Fibroblast of upper back skin (primary cell): ENCODE data around the gene ALG13.
A peak's percentile ranks its signal among the peaks of the same experiment; 100 is the strongest.
"Not testable (repeated sequence)": the region's sequence is repeated elsewhere in the genome, so short reads cannot be mapped to it uniquely, and the experiment has no call there.

Experiments used
- DNase-seq: peaks from one replicate; pipeline ENCODE4 v3.0.0-alpha.2; 2013

The ALG13 gene

GRCh38 chrX:111680988-111681779 lies at the start of gene ALG13:
ALG13 (plus strand) TSS chrX:111681170; CDS start chrX:111681219, 49 bp downstream.
- peak; percentile 90 for DNase-seq

GRCh38 chrX:111634823-111635729 lies 45.9 kb upstream of the ALG13 start:
- no peak for DNase-seq

- no peak for DNase-seq
Observed at GRCh38 chrX:111641969-111642368, 39.0 kb upstream of the ALG13 start.

DNA sequence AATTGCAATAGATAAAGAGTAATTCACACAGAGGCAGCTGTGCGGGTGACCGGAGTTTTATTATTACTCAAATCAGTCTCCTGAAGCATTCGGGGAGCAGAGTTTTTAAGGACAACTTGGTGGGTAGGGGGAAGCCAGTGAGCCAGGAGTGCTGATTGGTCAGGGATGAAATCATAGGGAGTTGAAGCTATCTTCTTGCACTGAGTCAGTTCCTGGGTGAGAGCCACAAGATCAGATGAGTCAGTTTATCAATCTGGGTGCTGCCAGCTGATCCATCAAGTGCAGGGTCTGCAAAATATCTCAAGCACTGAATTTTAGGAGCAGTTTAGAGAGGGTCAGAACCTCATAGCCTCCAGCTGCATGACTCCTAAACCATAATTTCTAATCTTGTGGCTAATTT lies 35.8 kb upstream of the ALG13 start:
- not testable (repeated sequence) for DNase-seq

- no peak for DNase-seq
Observed at GRCh38 chrX:111645607-111646006, 35.4 kb upstream of the ALG13 start.

GRCh38 chrX:111646515-111646914 lies 34.5 kb upstream of the ALG13 start:
- no peak for DNase-seq

GRCh38 chrX:111648802-111649201 lies 32.2 kb upstream of the ALG13 start:
- DNase-seq, result no peak

GRCh38 chrX:111649638-111650037 lies 31.3 kb upstream of the ALG13 start:
- no peak for DNase-seq

DNA sequence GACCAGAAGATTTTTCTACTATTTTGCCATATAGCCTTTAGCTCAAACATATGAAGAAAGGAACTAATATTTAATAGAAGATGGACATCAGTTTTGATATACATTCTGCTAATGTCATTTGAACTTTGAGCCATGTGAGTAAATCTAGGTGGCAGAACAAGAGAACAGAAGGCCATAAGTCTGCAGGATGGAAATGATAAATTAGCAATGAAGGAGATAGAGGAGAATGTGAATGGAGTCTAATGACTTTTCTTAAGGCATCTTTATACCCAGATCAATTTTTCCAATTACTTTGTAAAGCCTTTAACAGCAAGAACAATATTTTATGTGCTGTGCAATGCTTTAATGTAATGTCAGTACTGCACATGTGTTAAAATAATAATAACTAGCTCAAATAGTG lies 30.1 kb upstream of the ALG13 start:
- DNase-seq, result no peak

DNA sequence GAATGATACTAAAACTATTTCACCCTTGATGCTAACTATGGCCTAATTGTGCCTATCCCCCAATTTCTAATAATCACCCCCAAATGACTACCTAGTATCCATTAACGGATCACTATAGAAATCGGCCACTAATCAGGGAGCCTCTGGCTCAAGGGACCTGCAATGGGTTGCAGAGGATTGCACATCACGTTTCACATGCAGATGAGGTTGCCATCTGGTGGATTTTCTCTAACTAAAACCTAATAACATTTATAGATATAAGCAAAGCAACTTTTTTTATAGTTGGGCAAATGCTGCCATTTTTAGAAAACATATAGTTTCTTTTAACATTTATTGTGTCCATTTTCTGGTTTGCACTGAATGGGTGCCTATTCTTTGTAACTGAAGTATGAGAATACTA lies 28.3 kb upstream of the ALG13 start:
- no peak for DNase-seq

DNA sequence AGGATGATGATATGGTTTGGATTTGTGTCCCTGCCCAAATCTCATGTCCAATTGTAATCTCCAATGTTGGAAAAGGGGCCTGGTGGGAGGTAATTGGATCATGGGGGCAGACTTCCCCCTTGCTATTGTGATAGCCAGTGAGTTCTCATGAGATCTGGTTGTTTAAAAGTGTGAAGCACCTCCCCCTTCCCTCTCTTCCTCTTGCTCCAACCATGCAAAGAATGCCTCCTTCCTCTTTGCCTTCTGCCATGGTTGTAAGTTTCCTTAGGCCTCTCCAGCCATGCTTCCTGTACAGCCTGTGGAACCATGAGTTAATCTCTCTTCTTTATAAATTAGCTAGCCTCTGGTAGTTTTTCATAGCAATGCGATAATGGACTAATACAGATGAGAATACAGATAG lies 19.7 kb upstream of the ALG13 start:
- no peak for DNase-seq

- no peak for DNase-seq
Observed at GRCh38 chrX:111662292-111662691, 18.7 kb upstream of the ALG13 start.

DNA sequence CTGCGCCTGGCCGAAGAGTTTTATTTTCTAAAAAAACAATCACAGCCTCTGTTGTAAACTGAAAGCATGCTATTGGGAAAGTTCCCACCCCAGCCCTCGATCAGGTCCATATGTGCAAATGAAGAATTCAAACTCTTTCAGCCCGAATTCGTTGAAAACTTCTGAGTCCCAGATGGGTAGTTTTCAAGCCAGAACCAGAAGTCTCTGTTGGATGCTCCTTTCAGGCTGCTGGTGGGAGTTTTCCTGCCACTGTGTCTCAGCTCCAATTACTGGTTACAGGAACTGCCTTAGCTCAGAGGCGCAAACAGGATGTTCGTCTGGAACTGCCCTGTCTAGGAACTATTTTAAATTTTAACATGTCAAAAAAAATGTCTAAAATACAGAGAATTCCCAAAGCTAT lies 9.3 kb upstream of the ALG13 start:
- DNase-seq, result no peak

- no peak for DNase-seq
Observed at GRCh38 chrX:111687305-111687704, 6.3 kb downstream of the ALG13 start.

- DNase-seq, result no peak
Observed at GRCh38 chrX:111695297-111695880, 14.4 kb downstream of the ALG13 start.

GRCh38 chrX:111719426-111720210 lies 38.6 kb downstream of the ALG13 start:
- peak; percentile 1 for DNase-seq

DNA sequence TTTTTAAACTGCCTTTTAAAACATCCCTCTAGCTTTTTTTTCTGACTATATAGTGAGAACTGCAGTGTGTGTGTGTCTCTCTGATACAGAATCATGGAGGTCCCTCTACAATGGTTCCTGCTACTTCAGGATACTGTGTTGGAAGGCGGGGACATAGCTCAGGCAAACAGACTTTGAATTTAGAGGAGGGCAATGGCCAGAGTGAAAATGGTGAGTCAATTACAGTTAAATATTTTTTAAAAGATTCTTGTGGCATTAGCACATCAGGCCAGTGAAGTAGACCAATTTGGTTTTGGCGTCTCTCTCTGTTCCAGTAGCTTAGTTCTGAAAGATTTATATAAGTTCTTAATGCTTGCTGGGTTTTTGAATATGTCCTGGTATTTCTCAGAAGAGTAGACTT lies 47.1 kb downstream of the ALG13 start:
- DNase-seq, result peak; percentile 29

- no peak for DNase-seq
Observed at GRCh38 chrX:111731351-111731750, 50.4 kb downstream of the ALG13 start.

- no peak for DNase-seq
Observed at GRCh38 chrX:111736571-111736970, 55.6 kb downstream of the ALG13 start.

DNA sequence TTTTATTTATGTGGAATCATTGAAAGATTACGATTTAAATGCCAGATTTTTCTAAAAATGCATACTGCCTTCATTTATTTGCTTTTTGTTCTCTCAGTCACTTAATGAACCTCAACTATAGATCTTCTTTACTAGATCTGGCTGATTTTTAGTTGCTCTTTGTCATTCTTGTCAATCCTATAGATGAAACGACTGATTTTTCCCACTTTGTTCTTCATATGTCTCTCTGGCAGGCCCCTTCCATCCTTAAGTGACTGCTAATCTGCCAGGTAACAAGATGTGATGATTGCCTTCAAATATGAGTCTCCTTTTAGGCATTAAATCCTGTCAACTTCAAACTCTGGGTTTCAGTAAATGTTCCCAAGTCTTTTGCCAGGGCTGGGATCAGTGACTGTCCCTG lies 61.0 kb downstream of the ALG13 start:
- no peak for DNase-seq

DNA sequence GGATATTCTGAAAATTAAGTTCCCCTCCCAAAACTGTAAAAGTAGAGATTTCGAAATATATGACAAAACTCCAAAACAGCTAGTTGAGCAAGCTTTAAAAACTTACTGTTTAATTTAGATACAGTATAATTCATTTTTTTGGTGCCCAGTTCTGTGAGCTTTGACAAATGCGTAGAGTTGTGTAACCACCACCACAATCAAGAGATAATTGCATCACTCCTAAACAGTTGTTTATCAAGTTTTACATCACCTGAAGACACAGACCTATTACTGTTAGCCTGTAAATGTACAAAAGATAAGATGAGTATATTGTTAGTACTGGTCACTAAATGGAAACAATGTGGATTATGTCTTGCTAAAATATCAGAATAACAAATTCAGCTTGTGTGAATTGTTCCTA lies 62.3 kb downstream of the ALG13 start:
- DNase-seq, result no peak

GRCh38 chrX:111756486-111756885 lies 75.5 kb downstream of the ALG13 start:
- DNase-seq, result no peak

GRCh38 chrX:111759686-111760085 lies 78.7 kb downstream of the ALG13 start:
- DNase-seq, result no peak
